HG03565 (cell line): ENCODE data around the gene STOX2.
"Not testable (repeated sequence)": the region's sequence is repeated elsewhere in the genome, so short reads cannot be mapped to it uniquely, and the experiment has no call there.

Source experiments
- ATAC-seq: cut with Tn5 transposase; IDR thresholded peaks from one replicate; pipeline ENCODE4 v1.9.1; 2021; ENCODE audit warnings: mild to moderate bottlenecking, moderate library complexity; ENCODE audit not compliant: unreplicated experiment

The STOX2 gene

DNA sequence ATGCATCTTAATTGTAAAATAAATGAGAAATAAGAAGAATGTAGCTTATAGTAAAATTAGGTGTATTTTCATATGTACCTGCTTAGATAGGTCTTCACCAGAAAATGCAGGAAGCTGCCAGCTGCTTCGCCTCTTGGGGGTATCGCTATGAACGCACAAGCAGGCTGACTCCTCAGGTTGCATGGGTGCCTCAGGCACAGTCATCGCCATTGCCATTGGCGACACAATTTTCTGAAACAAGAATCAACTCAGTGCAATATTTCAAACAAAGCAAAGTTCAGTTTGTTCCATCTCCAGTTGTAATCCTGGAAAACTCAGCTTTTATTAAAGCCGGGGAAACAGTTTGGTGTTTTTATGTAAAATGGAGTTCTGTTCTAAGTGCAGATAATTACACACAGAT, 29.7 kb downstream of the STOX2 start:
- ATAC-seq = no peak

GRCh38 chr4:183935355-183936005, 30.4 kb downstream of the STOX2 start:
- ATAC-seq = no peak

- no peak for ATAC-seq
Measured at GRCh38 chr4:183936047-183936446, 30.9 kb downstream of the STOX2 start.

- ATAC-seq = no peak
Measured at GRCh38 chr4:183936574-183937345, 31.7 kb downstream of the STOX2 start.

- no peak for ATAC-seq
Measured at GRCh38 chr4:183940864-183941263, 35.8 kb downstream of the STOX2 start.

DNA sequence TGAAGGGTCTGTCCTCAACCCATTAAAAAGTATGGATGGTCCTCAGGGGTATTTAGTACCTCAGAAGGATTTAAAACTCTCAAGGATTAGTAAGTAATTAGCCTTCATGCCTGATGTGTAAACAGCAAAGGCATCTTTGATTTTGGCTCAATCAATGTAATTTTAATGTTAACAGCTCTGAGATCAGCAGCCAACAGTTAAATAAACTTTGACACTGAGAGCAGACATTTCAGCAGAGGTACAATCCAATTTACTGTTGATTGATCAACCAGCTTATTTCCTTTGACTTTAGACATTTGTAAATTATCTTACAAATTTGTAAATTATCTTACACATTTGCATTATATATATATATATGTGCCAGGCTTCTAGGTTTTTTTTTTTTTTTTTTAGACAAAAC, 36.9 kb downstream of the STOX2 start:
- ATAC-seq = no peak

DNA sequence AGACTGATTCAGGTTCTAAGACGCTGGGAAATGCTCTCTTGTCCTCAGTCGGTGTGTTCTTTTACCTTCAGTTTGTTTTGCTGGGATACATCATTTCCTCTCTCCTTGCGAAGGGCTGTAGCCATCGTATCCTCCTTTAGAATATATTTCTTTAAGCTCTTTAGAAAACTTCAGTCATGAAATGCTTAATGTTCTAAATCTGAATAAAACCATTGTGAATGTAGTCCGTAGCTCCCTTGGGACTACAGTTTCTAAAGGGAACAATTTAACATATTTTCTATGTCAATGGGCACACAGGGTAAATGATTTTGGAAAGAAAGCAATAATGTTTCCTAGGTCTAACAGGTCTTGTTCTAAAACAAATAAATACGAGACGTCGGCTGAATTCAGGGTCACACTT, 40.6 kb downstream of the STOX2 start:
- no peak for ATAC-seq

GRCh38 chr4:183950536-183950935, 45.4 kb downstream of the STOX2 start:
- no peak for ATAC-seq

GRCh38 chr4:183952652-183953051, 47.5 kb downstream of the STOX2 start:
- not testable (repeated sequence) for ATAC-seq

DNA sequence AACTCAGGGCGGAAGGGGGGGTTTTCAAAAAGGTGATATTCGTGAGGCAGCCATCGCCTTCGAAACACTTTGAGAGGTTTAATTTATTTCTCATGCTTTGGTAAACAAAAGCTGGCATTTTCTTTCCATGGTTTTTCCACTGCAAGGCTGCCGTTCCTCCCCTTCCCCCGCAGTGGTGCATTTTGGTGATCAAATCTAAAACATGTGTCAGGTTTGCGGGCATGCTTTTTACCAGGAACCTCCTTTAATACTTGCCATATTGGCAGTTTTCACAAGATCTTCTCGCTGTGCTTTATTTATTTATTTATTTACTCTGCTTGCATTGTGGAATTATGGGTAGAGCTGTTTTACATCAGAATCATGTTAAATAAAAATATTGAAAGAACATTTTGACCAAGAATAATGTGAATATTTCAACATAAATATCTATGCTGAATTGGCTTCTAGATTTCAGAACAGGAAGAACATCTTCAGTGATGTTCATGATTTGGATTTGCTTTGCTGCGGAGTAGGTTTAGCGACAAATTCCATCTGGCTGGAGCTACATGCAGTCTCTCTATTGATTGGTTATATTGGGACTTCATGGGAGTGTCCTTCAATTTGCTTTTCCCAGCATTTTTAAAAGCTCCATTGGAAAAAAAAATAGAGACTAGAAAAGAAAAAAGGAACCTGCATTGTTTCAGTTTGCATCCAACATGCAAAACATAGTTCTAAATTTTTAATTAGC, 54.4 kb downstream of the STOX2 start:
- no peak for ATAC-seq

DNA sequence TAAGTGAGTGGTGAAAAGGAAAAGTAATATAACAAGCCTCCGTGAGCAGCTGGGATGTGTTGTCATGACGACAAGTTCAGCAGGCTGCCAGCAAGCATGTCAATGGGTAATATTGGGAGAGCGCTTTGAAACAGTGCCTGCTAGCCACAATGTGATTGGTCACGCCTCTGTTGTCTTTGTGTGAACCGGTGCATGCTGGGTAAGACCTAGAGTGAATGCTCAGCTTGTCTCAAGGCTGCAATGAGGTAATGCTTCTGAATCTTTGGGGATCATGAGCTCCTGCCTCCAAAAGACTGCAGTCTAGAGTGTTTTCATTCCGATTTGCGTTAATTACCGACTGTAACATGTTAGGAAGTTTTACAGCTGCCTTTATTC, 54.9 kb downstream of the STOX2 start:
- ATAC-seq = no peak

- ATAC-seq = no peak
Measured at GRCh38 chr4:183960962-183961541, 55.9 kb downstream of the STOX2 start.

DNA sequence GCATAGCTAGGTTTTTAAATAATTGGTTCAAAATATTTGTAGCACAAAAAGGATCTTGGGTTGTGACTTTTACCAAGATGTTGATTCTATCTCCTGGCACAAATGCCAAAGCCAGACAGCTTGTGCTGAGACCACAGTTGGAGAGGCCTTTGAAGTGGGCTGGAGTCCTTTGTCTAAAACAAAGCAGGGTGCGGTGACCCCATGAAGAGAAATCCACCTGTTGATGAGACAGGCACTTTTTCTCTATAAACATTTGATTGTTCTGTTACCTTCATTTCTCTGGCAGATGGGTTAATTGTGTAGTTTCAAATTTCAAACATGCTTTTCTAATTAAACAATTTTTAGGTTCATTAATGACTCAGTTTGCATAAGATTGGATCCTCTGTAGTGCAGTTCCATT, 56.7 kb downstream of the STOX2 start:
- ATAC-seq = no peak

GRCh38 chr4:183962419-183962818, 57.3 kb downstream of the STOX2 start:
- no peak for ATAC-seq

DNA sequence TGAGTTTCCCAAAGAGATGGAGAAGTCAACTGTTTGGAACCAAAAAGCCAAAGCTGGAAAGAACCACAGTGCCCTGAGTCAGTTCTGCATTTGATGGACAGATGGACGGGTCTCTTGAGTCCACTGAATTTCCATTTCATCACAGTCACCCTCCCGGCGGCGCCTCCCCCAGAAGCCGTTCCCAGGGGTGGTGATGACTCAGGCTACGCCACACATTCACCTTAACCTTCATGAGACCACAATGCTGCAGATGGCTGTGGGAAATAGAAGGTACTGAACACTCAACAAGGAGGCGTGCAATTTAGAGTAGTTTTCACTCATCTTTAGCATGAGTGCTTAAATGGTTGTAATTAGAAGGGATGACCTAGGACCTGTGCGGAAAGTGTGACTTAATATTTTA, 61.3 kb downstream of the STOX2 start:
- ATAC-seq = no peak

GRCh38 chr4:183967266-183967665, 62.2 kb downstream of the STOX2 start:
- ATAC-seq = no peak

DNA sequence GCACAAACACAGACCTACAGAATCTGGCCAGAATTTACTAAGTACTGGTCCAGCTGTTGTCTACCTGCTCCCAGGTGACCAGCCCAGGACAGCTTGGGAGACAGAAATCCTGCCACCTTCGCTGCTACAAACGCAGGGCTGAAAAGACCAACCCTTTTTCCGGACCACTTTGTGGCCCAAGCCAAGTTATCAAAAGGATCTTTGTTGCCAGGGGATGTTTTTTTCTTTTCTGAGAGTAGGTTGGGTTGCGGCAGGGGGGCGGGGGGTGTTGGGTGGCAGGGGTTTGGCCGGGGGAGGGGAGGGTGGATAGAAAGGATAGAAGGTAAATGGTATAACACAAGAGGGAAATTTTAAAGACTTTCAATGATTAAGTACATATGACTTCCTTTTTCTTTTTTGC, 63.4 kb downstream of the STOX2 start:
- ATAC-seq = no peak

DNA sequence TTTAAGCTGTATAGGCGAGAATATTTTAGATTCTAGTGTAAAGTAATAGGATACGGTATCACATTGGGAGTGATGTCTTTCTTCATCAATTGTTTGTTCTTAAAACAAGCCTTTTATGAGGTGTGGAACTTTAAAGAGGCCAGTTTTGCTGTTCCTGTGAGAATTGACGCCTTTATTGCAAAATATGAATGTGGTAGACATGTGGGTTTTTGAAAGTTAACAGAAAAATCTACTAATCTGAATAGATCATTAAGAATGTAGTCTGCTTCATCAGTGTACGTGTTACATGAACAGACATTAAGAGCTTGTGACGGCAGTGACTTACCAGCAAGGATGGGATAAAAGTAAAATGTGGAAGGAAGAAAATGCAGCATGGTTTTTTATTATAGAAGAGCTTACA, 63.8 kb downstream of the STOX2 start:
- no peak for ATAC-seq

GRCh38 chr4:183969596-183969995, 64.5 kb downstream of the STOX2 start:
- no peak for ATAC-seq

DNA sequence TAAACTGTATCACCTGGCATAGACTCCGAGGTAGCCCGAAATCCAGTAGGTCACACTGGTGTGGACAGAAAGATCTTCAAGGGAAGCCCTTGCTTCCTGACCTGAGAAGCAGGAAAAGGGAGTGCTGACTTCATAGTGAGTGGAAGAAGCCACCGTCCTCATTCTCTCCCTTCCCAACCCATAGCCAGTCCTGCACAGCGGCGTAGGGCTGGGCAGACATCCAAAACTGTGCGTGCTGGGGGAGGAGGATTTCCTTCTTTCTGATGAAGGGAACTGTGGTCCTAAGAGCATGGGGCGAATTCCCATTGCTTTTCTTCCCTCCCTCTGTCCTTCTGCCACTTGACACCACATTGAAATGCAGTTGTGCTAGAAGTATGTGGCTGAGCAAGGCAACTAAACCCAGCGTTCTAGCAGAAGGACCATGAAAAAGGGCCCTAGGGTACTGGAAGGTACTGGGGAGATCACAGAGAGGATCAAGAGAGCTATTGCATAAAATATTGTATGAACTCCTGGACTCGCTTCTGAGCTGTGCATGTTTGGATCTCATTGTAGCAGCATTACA, 66.9 kb downstream of the STOX2 start:
- no peak for ATAC-seq

GRCh38 chr4:183977707-183978106, 72.6 kb downstream of the STOX2 start:
- ATAC-seq = no peak
